Erythroblast (primary cell): ENCODE data around the gene EPSTI1.

Experiments used
- DNase-seq, 2 experiments: peaks; one replicate each; lab custom pipeline; 2025; lab: John Stamatoyannopoulos, UW
- GATA1 ChIP-seq: IDR thresholded peaks from 2 replicates; pipeline ENCODE4 v1.6.1; 2011; ENCODE audit warnings: low read depth, mild to moderate bottlenecking, control low read depth, low read length, moderate library complexity
- POLR2A ChIP-seq: IDR thresholded peaks from 2 replicates; pipeline ENCODE4 v1.6.1; 2011; ENCODE audit warnings: mild to moderate bottlenecking, low read length

Gene EPSTI1

GRCh38 chr13:42849200-42849599 lies 142.8 kb downstream of the EPSTI1 start:
- no peak for TF ChIP-seq GATA1
- TF ChIP-seq POLR2A: no peak
- DNase-seq: no peak

- TF ChIP-seq POLR2A: no peak
- no peak for TF ChIP-seq GATA1
- no peak for DNase-seq
Measured at GRCh38 chr13:42847891-42848663, 144.0 kb downstream of the EPSTI1 start.

GRCh38 chr13:42836930-42837690 lies 154.9 kb downstream of the EPSTI1 start:
- TF ChIP-seq POLR2A (no peak), GATA1 (no peak)
- DNase-seq: no peak
